ENCODE measurements around the gene CD2AP. TPM values are rescaled to one million over a fixed set of nuclear protein-coding genes. Genes with fewer than 3 reads are reported as not detected.

The CD2AP gene
- total RNA-seq, 1 experiment from 2014 or later, result 23.3 TPM

DNA sequence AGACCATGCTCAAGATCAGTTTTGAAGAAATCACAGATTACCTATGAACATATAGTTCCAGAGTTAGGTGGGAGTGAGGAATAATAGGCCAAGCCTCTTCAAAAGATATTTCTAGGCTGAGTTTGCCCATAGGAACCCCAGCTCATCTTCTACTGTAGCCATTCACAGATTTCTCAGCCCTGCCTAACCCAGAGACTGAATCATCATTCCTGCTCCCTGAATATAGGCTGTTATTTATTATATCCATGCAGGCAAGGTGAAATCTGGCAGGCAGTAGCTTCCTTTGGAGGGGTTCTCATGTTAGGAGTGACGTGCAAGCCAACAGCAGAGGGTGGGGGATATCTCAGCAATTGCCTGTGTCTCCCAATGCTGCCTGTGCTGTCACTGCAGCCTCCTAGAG, 195.2 kb downstream of the CD2AP start:
- DNase-seq (ENCODE audit: low read depth), result peak; percentile 11

DNA sequence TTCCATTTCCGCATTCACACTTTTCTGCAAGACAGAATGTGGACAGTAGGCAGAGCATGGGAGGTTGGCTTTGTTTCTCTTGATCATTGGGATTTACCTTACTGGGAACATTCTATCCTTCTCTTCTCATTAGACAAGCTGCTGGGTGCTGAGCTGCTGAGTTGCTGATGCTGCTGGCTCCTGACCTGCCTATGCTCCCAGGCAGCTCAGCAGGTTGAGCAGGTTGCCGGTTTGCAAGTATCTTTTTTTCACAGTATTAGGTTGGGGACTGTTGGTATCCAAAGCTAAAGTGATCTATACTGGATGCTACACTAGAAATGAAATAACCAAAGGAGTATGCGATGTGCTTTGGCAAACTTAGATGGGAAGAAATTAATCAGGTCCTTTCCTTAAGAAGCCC, 197.1 kb downstream of the CD2AP start:
- no peak for DNase-seq (ENCODE audit: low read depth)

Small RNA genes lying within 50 kb of the gene (small RNA-seq; reads per million reads assigned to genes)
- not detected for gene RF00019

Other genes with a start within 250 kb of the CD2AP start
- 35.5 and 47.5 TPM in 2 replicates for gene TNFRSF21, start 167.9 kb upstream of the CD2AP start, total RNA-seq (2014; rRNA removed; shearing (Covaris generic))
- gene ADGRF4, start 220.8 kb downstream of the CD2AP start, total RNA-seq (2014; rRNA removed; shearing (Covaris generic)), result 0.97 and 1.8 TPM in 2 replicates

Data from HT1080 (cell line).